Motor neuron (in vitro differentiated cells): ENCODE results near the gene SIGLECL1. TPM values are rescaled to one million over a fixed set of nuclear protein-coding genes. Genes with fewer than 3 reads are reported as not detected.
A peak's percentile ranks its signal among the peaks of the same experiment; 100 is the strongest.

Experiments used
- ATAC-seq, 8 experiments: fragments of 200-7000 bp; cut with Tn5 transposase; replicated peaks in 6 of 8; 2 replicates each; pipeline ENCODE4 v1.8.0; 2021; ENCODE audit warnings: mild to moderate bottlenecking in 8 of 8, moderate library complexity in 8 of 8
- H3K27ac ChIP-seq, 2 donors: fragments of 250-450 bp; sonication (Bioruptor Pico); 2 replicates each; pipeline ENCODE4 v1.9.0; 2021; ENCODE audit warnings: antibody characterized with exemption in 2 of 2, mild to moderate bottlenecking in 2 of 2, moderate library complexity in 1 of 2
- H3K4me1 ChIP-seq, 2 donors: fragments of 250-450 bp; sonication (Bioruptor Pico); replicated peaks in 1 of 2; 2 replicates each; pipeline ENCODE4 v1.6.1; 2021; ENCODE audit warnings: antibody characterized with exemption in 2 of 2, mild to moderate bottlenecking in 2 of 2, moderate library complexity in 1 of 2
- H3K4me3 ChIP-seq, 5 donors: fragments of 250-450 bp; sonication (Bioruptor Pico); 2 replicates each; pipeline ENCODE4 v1.9.0; 2021; ENCODE audit warnings: antibody characterized with exemption in 5 of 5, mild to moderate bottlenecking in 5 of 5, moderate library complexity in 4 of 5
- WGBS, 10 experiments: fragments of 450-650 bp; shearing (Covaris generic); methylation state at CpG; one replicate each; pipeline ENCODE4 v1.0.0; 2022; 5-methylcytosine and 5-hydroxymethylcytosine counted together
- in situ Hi-C, 9 experiments: fragments of 400-800 bp; cut with MboI; loops; one replicate each; pipeline ENCODE4 v1.15.0; 2021; ENCODE audit warnings: low sequenced_read_pairs in 9 of 9, low pct_unique_long_range_greater_than_20kb in 2 of 9; ENCODE audit not compliant: unreplicated experiment in 9 of 9
- total RNA-seq, 8 experiments: library from RNA; unstranded; fragments of 300-600 nt; gene quantifications; 2 replicates each; pipeline versions ENCODE4 v1.2.3 to v1.2.4, GENCODE V29; 2022

The SIGLECL1 gene
- total RNA-seq, 8 experiments from 2014 or later: 0.20 to 1.1 TPM; not detected in 6

DNA sequence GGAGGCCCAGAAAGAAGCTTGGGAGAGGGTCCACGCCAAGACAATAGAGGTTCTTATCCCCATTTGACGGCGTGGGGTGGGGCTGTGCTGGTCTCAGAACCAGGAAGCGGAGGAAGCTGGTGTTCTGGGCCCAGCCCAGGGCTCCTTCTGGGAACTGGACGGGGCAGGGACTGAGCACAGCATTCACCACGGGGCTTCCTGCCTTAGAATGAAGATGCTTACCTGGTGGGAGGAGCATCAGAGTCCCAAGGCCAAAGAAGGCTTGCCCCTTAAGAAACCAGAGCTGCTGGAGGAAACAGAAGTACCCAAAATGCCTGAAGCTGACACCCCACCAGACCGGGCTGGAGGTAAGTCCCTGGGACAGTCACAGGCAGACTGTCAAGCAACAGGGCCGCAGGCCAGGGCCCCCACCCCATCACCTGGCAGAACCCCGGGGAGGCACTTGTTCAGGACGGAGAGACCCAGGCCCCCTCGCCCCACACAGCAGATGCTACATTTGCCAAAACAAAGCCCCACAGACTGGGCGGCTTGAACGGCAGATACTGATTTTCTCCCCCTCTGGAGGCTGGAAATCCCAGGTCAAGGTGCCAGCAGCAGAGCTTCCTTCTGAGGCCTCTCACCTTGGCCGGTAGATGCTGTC lies 42.8 kb downstream of the SIGLECL1 start:
- Histone ChIP-seq H3K4me1 (peaks cover 0 to 9% of the 10 kb centered on the region in 2 donors), H3K27ac (no peak overlapping the region), H3K4me3 (no peak overlapping the region)
- in situ Hi-C loops: no loop called here
- 0 to 80% (median 45%) methylated on average over 1 to 2 of the region's 14 CpGs; no CpG with 5 or more reads in 6 of the 10 experiments for WGBS, 10 experiments
- ATAC-seq: no peak

DNA sequence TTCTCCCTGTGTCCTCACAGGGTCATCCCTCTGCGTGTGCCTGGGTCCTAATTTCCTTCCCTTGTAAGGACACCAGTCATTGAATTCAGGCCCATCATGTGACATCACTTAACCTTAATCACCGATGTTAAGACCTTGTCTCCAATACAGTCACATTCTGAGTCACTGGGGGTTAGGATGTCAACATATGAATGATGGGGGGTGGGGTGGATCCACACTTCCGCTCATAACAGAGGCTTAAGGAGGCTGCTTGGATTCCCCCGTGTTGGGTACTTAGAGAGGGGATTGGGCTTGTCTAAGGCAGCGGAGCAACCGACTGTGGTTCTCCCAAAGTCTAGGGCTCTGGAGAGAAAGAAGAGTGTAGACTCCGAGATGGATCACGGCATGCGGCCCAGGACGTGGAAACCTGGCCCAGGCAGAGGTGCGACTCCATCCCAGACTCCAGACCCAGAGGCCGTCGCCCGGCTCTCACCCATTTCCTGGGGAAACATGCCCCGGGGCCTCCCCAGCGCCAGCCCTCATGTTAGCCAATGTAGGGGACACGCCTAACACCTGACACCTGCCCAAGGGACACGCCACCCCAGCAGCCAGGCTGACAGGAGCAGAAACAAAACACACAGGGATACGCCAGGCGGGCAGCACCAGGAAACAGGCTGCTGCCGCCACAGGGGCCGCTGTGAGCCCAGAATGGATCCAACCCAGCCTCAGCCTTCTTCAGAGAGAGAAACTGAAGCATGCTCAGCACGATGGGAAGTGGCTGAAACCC lies 43.5 kb downstream of the SIGLECL1 start:
- no peak overlapping the region for H3K27ac ChIP-seq
- in situ Hi-C loops: no loop called here
- H3K4me3 ChIP-seq: no peak overlapping the region
- peaks cover 0 to 9% of the 10 kb centered on the region in 2 donors for H3K4me1 ChIP-seq
- WGBS, 10 experiments: 0 to 92% (median 46%) methylated on average over 1 to 7 of the region's 23 CpGs; no CpG with 5 or more reads in 3 of the 10 experiments
- peak in 5 of 8 experiments; percentile 24 to 55 (median 46) for ATAC-seq

DNA sequence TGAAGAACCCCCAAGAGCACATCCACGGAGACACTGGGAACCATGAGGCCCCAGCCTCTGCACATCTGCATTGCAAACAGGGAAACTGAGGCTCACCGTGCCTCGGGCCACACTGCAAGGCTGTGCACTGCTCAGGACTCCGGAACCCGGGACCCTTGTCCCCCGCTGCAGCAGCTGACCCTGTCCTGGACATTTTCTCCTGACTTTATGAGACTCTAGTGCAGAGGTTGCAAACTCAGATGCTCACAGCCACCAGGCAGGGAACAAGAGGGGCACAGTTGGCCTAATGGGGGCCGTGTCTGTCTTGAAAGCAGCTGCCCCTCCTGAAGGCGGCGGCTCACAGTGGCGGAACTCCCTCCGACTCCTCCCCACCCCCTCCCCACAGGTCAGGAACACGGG lies 44.1 kb downstream of the SIGLECL1 start:
- no peak overlapping the region for H3K4me3 ChIP-seq
- H3K27ac ChIP-seq: no peak overlapping the region
- H3K4me1 ChIP-seq: peaks cover 0 to 9% of the 10 kb centered on the region in 2 donors
- no peak for ATAC-seq
- in situ Hi-C loops: no loop called here
- WGBS, 10 experiments: 36 to 67% (median 56%) methylated on average over 3 to 6 of the region's 12 CpGs; no CpG with 5 or more reads in 6 of the 10 experiments

DNA sequence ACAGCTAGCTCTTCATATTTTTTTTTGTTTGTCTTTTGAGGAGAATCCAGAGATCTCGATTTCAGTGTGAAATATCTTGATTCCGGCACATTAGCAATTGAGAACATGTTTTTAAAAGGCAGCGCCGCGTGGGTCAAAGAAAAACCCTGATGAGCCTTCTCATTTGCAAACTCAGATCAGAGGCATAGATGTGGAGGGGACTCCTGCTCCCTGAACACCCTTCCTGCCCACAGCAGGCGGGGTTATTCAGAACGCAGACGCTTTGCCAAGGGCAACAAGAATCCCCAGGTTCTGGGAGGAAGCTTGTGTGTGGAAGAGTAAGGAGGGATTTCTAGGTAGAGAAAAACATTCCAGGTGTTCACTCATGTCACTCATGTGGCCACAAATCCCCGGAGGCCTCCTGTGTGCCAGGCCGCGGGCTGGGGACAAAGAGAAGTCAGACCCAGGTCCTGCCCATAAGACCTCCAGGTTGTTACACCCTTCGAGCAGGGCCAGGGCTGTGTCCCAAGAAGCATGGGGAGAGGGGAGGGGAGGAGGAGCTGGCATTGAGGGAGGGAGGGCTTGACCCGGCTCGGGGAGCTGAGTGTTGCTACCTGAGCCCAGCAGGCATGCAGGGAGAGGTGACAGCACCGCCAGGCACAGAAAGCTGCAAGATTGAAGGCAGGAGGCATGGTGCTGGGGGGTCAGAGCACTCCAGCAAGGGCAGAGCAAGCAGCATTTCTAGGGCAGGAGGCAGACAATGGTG lies 44.7 kb downstream of the SIGLECL1 start:
- WGBS, 10 experiments: 20 to 74% (median 36%) methylated on average over 2 to 9 of the region's 15 CpGs; no CpG with 5 or more reads in 4 of the 10 experiments
- ATAC-seq: peak in 1 of 8 experiments; percentile 22
- Histone ChIP-seq H3K4me1 (peaks cover 0 to 9% of the 10 kb centered on the region in 2 donors), H3K27ac (no peak overlapping the region), H3K4me3 (no peak overlapping the region)
- in situ Hi-C loops: no loop called here

DNA sequence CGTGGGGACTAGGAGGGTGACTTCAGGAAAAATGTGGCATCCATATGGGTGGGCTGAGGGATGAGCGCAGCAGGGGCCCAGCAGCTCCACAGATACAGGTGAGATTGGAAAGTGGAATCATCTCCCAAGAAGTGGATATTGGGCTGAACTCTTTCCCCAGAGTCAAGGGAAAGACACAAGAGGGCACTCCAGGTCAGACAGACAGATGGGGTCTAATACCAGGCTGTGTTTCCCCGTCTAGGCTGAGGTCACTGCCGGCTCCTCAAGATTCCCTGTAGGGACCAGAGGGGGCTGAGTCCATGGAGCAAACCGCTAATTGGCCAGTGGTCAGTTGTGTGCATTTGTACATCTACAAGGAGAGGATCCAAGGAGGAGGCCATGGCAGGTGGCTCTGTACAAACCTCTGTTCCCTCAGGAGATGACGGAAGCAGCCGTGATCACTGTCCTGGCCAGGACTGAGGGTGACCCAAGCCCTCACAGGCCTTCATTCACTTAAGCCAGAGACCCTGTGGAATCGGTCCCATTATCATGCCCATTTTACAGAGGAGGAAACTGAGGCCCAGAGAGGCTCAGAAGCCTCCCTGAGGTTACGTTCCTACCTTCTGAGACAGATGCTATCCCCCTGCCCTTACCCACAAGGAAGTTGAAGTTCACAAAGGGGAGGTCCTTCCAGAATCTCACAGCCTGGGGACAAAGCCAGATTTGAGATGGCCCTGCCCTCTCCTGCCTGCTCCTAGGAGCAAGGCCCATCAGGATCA lies 45.6 kb downstream of the SIGLECL1 start:
- ATAC-seq: peak in 5 of 8 experiments; percentile 25 to 52 (median 48)

DNA sequence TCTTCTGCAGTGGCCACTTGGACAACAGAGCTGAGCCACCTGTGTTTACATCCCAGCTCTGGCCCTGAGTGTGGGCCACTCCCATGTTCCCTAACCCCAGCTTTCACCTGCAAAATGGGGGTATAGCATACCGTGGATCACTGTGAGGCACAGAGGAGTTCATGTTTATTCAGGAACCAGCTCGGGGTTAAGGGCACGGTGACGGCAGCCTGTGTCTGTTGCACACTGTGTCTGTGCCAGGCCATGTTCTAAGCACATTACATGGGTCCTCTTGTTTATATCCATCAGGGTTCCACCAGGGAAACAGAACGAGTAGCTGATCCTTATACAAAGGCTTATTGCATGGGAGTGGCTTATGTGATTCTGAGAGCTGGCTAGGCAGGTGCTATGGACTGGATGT lies 46.5 kb downstream of the SIGLECL1 start:
- Histone ChIP-seq H3K4me1 (peaks cover 0 to 9% of the 10 kb centered on the region in 2 donors), H3K4me3 (no peak overlapping the region), H3K27ac (no peak overlapping the region)
- no peak for ATAC-seq
- 10 to 83% (median 67%) methylated on average over 1 to 5 of the region's 5 CpGs; no CpG with 5 or more reads in 5 of the 10 experiments for WGBS, 10 experiments
- in situ Hi-C loops: no loop called here

More for the DNA sequence above, 45.6 kb downstream of the SIGLECL1 start:
- Histone ChIP-seq H3K4me1 (peaks cover 0 to 9% of the 10 kb centered on the region in 2 donors), H3K27ac (no peak overlapping the region), H3K4me3 (no peak overlapping the region)
- 0 to 79% (median 67%) methylated on average over 1 to 4 of the region's 9 CpGs; no CpG with 5 or more reads in 3 of the 10 experiments for WGBS, 10 experiments
- in situ Hi-C loops: no loop called here

DNA sequence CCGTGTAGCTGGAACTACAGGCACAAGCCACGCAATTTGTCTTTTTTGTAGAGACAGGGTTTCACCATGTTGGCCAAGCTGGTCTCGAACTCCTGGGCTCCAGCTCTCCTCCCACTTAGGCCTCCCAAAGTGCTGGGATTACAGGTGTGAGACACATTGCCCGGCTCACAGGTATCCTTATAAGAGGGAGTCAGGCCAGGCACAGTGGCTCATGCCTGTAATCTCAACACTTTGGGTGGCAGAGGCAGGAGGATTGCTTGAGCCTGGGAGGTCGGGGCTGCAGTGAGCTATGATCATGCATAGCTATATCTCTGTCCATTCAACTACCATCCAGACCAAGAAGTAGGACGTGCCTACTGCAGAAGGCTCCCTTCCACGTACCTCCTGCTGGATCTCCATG lies 50.4 kb downstream of the SIGLECL1 start:
- no peak for ATAC-seq
- 0 to 93% (median 17%) methylated on average over 1 to 4 of the region's 7 CpGs; no CpG with 5 or more reads in 3 of the 10 experiments for WGBS, 10 experiments
- no peak overlapping the region for H3K27ac ChIP-seq
- no peak overlapping the region for H3K4me3 ChIP-seq
- H3K4me1 ChIP-seq: no peaks in the 10 kb centered on the region
- in situ Hi-C loops: no loop called here

DNA sequence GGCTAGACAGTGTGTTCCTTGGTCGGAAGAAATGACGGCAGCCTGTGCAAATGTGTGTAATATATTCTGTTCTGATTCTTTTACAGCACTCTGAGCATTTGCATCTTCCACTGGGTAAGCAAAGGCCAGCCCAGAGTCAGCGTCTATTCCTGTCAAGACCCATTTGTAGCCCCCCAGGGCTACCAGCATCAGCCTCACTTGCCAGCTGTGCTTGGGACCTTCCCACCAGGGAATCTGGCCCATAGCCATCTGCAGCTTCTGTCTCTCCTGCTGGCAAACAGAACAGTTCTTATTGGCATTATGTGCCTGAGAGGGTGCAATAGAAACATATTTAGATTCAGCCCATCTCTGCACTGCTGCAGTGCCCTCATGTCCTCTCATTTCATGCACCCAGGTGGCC lies 54.6 kb downstream of the SIGLECL1 start:
- no peak for ATAC-seq
- Histone ChIP-seq H3K4me3 (no peak overlapping the region), H3K4me1 (no peaks in the 10 kb centered on the region), H3K27ac (no peak overlapping the region)
- in situ Hi-C loops: no loop called here
- WGBS, 10 experiments: 6 to 100% (median 47%) methylated on average over 2 to 3 of the region's 3 CpGs; no CpG with 5 or more reads in 2 of the 10 experiments

DNA sequence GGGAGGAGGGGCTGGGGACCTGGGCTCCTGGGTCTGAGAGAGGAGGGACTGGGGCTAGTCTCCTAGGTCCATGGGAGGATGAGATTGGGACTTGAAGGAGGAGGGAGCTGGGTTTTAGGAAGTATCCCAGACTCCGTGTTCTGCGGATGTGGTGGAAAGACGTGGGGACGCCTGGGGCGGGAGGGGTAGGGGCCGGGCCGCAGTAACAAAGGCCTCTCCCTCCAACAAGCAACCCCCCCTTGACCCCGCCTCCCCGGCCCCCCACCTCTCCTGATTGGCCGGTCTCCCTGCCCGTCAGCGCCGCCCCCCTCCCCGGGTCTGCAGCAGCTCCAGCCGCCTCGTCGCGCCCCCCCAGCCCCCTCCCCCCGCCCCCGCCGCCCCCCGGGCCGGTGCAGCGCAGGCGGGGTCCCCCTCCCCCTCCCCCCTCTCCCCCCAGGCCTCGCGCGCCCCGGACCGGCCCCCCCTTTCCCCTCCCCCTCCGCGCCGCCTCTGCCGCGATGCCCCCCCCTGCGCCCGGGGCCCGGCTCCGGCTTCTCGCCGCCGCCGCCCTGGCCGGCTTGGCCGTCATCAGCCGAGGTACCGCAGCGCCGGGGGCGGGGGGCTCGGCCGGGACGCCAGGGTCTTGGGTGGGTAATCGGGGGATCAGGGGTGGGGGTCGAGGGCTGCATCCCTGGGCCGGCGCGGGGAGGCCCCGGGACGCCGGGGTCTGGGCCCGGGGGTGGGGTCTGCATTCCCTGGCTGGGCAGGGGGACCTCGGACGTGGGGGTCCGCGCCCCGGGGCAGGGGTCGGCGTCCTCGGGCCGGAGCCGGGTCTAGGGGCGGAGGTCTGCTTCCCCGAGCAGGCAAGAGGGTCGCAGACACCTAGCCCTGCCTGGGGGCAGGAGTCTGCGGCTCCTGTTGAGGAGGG lies 60.7 kb downstream of the SIGLECL1 start, which contains the start of gene IGLON5:
TSS of gene IGLON5 (plus strand) at position 294 of the 907 bp plus-strand sequence. CDS start at position 498, 204 bp downstream.
- in situ Hi-C loops: no loop called here
- peak in 6 of 8 experiments; percentile 65 to 78 (median 70) for ATAC-seq
- WGBS, 10 experiments: no CpG with 5 or more reads among the region's 76 CpGs
- Histone ChIP-seq H3K4me3 (peak within 1 kb of the TSS; percentile 30 to 75 (median 46)), H3K27ac (no peak within 1 kb of the TSS), H3K4me1 (peaks cover 0 to 2% of the 10 kb centered on the region in 2 donors)

DNA sequence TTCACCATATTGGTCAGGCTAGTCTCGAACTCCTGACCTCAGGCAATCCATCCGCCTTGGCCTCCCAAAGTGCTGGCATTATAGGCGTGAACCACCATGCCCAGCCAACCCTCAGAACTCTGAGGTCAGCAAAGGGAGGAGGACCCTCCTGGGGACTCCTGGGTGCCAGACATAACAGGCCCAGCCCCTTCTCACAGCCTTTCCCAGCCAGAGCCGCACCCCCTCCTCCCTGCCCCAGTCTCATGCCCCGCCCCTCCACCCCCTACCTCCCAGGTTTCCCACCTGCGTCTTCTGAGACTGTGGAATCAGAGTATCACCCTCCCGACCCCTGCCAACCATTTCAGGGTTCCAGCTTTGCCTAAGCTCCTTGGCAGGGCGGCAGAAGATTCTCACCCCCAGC lies 65.8 kb downstream of the SIGLECL1 start:
- Histone ChIP-seq H3K4me1 (peaks cover 20 to 22% of the 10 kb centered on the region in 2 donors), H3K27ac (no peak overlapping the region), H3K4me3 (no peak overlapping the region)
- ATAC-seq: no peak
- 25 to 80% (median 60%) methylated on average over 2 to 3 of the region's 8 CpGs; no CpG with 5 or more reads in 7 of the 10 experiments for WGBS, 10 experiments
- in situ Hi-C loops: no loop called here

DNA sequence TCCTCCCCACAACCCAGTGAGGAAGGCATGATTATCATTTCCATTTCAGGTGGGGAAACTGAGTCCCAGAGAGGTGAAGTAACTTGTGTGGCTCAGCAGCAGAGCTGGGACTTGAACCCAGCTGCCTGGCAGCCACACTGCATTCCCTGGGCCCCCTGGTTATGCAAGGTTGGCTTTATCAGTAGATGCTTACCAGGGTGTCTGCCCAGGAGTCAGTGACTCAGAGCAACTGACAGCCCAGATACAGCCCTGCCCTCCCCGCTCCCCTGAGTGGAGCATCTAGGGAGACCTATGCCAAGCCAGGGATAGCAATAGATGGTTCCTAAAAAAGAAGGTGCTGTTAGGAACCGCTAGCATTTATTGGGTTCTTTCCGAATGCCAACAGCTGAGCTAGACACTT lies 66.5 kb downstream of the SIGLECL1 start:
- Histone ChIP-seq H3K4me3 (no peak overlapping the region), H3K27ac (no peak overlapping the region), H3K4me1 (peaks cover 20% of the 10 kb centered on the region in 2 donors)
- no peak for ATAC-seq
- in situ Hi-C loops: no loop called here
- 50 to 100% (median 72%) methylated on average over 1 to 2 of the region's 3 CpGs; no CpG with 5 or more reads in 5 of the 10 experiments for WGBS, 10 experiments
